Measurements from ENCODE around the gene CDC6.

The CDC6 gene

GRCh38 chr17:40347319-40348135 is 59.8 kb downstream of the CDC6 start:
- FAIRE-seq, result no peak
- TF ChIP-seq POLR2A (IDR thresholded peaks at IDR 0.05; ENCODE audit: low read depth, low read length), result no peak
- no peak for TF ChIP-seq POLR2AphosphoS5 (IDR thresholded peaks at IDR 0.05; ENCODE audit: low read depth, low read length)
- TF ChIP-seq TAF1 (IDR thresholded peaks at IDR 0.05; ENCODE audit: borderline replicate concordance, low read depth, low read length), result no peak

GRCh38 chr17:40348136-40348504 is 60.4 kb downstream of the CDC6 start:
- TF ChIP-seq POLR2AphosphoS5 (IDR thresholded peaks at IDR 0.05; ENCODE audit: low read depth, low read length) (no peak), POLR2A (IDR thresholded peaks at IDR 0.05; ENCODE audit: low read depth, low read length) (no peak), TAF1 (IDR thresholded peaks at IDR 0.05; ENCODE audit: borderline replicate concordance, low read depth, low read length) (no peak)
- DNase-seq (ENCODE audit: insufficient read length), result no peak
- no peak for FAIRE-seq

More at GRCh38 chr17:40347319-40348135, 59.8 kb downstream of the CDC6 start:
- no peak for DNase-seq (ENCODE audit: insufficient read length)

GRCh38 chr17:40348562-40349476 is 61.1 kb downstream of the CDC6 start:
- no peak for DNase-seq (ENCODE audit: insufficient read length)
- TF ChIP-seq POLR2AphosphoS5 (IDR thresholded peaks at IDR 0.05; ENCODE audit: low read depth, low read length), result no peak
- TF ChIP-seq POLR2A (IDR thresholded peaks at IDR 0.05; ENCODE audit: low read depth, low read length), result no peak
- no peak for TF ChIP-seq TAF1 (IDR thresholded peaks at IDR 0.05; ENCODE audit: borderline replicate concordance, low read depth, low read length)
- no peak for FAIRE-seq

- DNase-seq (ENCODE audit: insufficient read length), result no peak
- FAIRE-seq, result no peak
Measured at GRCh38 chr17:40349477-40349894, 61.8 kb downstream of the CDC6 start.

GRCh38 chr17:40349895-40350688 is 62.4 kb downstream of the CDC6 start:
- TF ChIP-seq TAF1 (IDR thresholded peaks at IDR 0.05; ENCODE audit: borderline replicate concordance, low read depth, low read length) (no peak), POLR2A (IDR thresholded peaks at IDR 0.05; ENCODE audit: low read depth, low read length) (no peak), POLR2AphosphoS5 (IDR thresholded peaks at IDR 0.05; ENCODE audit: low read depth, low read length) (no peak)
- no peak for FAIRE-seq
- DNase-seq (ENCODE audit: insufficient read length), result no peak

More at GRCh38 chr17:40349477-40349894, 61.8 kb downstream of the CDC6 start:
- TF ChIP-seq TAF1 (IDR thresholded peaks at IDR 0.05; ENCODE audit: borderline replicate concordance, low read depth, low read length) (no peak), POLR2A (IDR thresholded peaks at IDR 0.05; ENCODE audit: low read depth, low read length) (no peak), POLR2AphosphoS5 (IDR thresholded peaks at IDR 0.05; ENCODE audit: low read depth, low read length) (no peak)

- TF ChIP-seq POLR2AphosphoS5 (IDR thresholded peaks at IDR 0.05; ENCODE audit: low read depth, low read length) (no peak), POLR2A (IDR thresholded peaks at IDR 0.05; ENCODE audit: low read depth, low read length) (no peak), TAF1 (IDR thresholded peaks at IDR 0.05; ENCODE audit: borderline replicate concordance, low read depth, low read length) (no peak)
- DNase-seq (ENCODE audit: insufficient read length), result no peak
- FAIRE-seq, result no peak
Measured at GRCh38 chr17:40350689-40351358, 63.1 kb downstream of the CDC6 start.

- FAIRE-seq (no peak), DNase-seq (ENCODE audit: insufficient read length) (no peak)
- TF ChIP-seq POLR2A (IDR thresholded peaks at IDR 0.05; ENCODE audit: low read depth, low read length), result no peak
- TF ChIP-seq POLR2AphosphoS5 (IDR thresholded peaks at IDR 0.05; ENCODE audit: low read depth, low read length), result no peak
- TF ChIP-seq TAF1 (IDR thresholded peaks at IDR 0.05; ENCODE audit: borderline replicate concordance, low read depth, low read length), result no peak
Measured at GRCh38 chr17:40351359-40352236, 63.9 kb downstream of the CDC6 start.

GRCh38 chr17:40352237-40352778 is 64.6 kb downstream of the CDC6 start:
- no peak for TF ChIP-seq POLR2AphosphoS5 (IDR thresholded peaks at IDR 0.05; ENCODE audit: low read depth, low read length)
- TF ChIP-seq TAF1 (IDR thresholded peaks at IDR 0.05; ENCODE audit: borderline replicate concordance, low read depth, low read length), result no peak
- TF ChIP-seq POLR2A (IDR thresholded peaks at IDR 0.05; ENCODE audit: low read depth, low read length), result no peak
- DNase-seq (ENCODE audit: insufficient read length) (no peak), FAIRE-seq (no peak)

GRCh38 chr17:40352779-40353394 is 65.2 kb downstream of the CDC6 start:
- no peak for DNase-seq (ENCODE audit: insufficient read length)
- FAIRE-seq, result no peak
- TF ChIP-seq POLR2A (IDR thresholded peaks at IDR 0.05; ENCODE audit: low read depth, low read length) (no peak), POLR2AphosphoS5 (IDR thresholded peaks at IDR 0.05; ENCODE audit: low read depth, low read length) (0 out of 2 replicates have a peak, but pooled peaks have one; percentile 36), TAF1 (IDR thresholded peaks at IDR 0.05; ENCODE audit: borderline replicate concordance, low read depth, low read length) (no peak)
